NCI-H2081 treated with DMSO at 0.1 percent for 48 hours (cell line): Measurements from ENCODE around the gene MSI2.

Experiments
- DNase-seq: peaks from one replicate; lab custom pipeline; 2025; lab: John Stamatoyannopoulos, UW

MSI2 gene

GRCh38 chr17:57524839-57525568 is 268.7 kb downstream of the MSI2 start:
- no peak for DNase-seq

DNA sequence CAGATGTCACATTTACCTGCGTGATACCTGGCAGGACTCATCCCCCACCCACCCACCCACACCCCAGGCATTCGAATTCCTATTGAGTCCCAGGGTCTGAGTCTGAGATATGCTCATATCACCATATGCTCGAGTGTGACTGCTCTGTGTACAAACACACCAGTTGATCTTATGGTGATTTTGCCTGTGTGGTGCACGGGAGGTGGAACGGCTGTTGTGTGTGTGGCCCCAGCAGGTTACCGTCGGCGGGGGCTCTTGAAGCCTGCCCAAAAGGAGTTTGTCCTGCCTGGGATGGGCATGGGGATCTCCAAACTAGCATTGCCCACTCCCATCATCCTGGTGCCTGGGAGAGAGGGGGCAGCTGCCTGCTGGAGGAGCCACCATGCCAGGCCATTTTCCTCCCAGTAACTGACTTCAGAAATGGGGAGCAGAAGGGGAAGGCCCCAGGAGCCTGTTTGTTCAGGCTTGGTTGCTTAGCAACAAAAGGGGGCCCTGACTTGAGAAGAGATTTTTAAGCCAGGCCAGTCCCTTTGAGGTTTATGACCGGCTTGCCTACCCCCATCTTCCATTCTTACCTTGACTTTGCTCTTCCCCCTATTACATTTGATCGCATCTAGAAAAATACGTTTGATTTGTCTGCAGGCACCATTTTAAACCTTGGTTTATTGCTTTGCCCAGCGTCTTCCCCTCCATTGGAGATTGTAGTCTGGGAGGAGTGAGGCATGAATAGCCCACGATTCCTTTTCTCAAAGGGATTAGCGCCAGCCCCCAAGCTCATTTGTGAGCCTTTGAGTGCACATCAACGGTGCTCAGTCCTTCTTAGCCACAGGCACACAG is 271.1 kb downstream of the MSI2 start:
- no peak for DNase-seq

DNA sequence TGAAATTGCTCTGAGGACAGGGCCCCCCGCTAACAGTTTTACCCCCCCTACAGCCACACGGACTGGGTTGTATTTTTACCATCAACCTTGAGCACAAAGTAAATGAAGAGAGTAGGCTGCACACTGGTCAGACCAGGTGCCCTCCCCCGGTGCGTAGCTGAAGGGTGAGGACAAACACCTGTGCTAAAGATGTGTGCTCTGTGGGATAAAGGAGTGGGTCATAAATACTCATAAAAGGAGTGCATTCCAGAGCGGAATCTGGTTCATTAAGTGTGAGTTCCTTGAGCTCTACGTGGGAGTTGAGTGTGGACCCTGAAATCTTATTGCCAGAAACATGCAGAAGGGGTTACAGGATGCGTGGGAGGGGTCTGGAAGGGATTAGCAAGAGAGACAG is 271.7 kb downstream of the MSI2 start:
- DNase-seq: no peak

- no peak for DNase-seq
Observed at GRCh38 chr17:57530026-57530425, 273.7 kb downstream of the MSI2 start.

DNA sequence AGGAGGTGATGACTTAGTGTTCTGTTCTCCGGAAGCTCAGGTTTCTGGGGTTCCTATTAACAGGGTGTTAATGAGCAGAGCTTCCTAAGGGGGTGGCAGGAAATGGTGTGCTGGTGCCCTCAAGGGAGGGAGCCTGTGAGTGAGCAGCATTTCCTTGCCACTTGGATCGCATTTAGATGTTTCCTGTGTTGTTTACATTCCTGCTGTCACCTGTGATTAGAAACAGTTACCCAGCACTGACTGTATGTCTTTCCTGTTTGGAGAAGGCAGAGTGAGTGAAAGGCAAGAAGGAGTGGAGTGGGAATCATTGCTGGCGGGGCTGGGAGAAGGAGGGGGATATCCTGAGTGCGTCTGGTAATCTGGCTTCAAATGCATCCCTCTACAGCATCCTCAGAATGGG is 274.2 kb downstream of the MSI2 start:
- DNase-seq: no peak

GRCh38 chr17:57531078-57531477 is 274.8 kb downstream of the MSI2 start:
- DNase-seq: no peak

DNA sequence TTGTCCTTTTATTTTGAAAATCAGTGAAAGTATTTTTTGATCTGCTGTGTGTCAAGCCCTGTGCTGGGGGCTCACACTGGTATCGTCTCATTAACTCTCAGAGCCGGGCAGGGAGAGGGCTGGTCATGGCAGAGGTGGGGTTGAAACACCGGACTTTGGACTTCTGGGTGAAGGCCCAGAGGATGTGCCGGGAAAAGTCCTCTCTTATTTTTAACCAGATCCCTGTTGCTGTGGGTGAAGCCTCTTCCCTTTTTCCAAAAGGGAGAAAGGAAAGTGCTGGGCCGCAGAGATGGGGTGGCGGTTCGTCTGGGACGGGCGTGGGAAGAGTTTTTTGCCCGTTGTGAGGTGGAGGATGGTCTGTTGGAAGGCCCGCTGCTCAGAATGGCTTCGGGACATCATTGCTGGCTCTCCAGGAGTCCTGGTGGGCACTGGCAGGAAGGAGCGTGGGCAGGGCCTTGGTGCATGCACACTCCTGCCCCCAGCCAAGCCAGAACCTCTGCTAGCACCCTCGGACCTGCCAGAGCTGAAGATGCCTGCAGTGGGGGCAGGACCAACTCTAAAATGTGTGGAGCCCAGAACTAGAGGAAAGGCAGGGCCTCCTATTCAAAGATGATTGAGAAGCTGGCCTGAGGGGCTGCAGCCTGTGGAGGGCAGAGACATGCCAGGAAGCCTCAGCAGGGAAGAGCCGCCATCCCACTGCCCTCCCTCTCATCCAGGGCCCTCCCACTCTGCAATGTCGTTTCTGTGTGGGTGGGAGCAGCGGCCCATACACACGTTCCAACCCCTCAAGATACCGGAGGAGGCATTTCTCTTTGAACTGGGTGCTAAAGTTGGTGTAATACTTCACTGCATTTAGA is 275.6 kb downstream of the MSI2 start:
- no peak for DNase-seq

- DNase-seq: no peak
Observed at GRCh38 chr17:57532556-57532955, 276.2 kb downstream of the MSI2 start.

DNA sequence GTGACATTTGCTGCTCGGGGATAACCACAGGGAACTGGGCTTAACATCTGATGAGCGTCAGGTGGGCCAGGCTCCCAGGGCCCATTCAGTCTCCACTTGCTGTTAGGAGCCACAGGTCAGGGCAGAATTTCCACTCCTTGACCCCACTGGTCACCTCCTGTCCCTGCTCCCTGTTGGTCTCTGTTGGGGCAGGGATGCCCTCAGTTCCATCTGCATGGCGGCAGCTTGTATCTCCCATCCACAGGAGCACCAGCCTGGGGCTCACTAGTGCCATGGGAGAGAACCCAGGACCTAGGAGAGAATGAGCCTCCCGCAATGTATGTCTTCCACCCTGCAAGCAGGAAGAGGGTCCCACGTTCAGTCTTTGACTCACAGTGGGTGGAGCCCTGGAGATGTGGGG is 276.6 kb downstream of the MSI2 start:
- no peak for DNase-seq

DNA sequence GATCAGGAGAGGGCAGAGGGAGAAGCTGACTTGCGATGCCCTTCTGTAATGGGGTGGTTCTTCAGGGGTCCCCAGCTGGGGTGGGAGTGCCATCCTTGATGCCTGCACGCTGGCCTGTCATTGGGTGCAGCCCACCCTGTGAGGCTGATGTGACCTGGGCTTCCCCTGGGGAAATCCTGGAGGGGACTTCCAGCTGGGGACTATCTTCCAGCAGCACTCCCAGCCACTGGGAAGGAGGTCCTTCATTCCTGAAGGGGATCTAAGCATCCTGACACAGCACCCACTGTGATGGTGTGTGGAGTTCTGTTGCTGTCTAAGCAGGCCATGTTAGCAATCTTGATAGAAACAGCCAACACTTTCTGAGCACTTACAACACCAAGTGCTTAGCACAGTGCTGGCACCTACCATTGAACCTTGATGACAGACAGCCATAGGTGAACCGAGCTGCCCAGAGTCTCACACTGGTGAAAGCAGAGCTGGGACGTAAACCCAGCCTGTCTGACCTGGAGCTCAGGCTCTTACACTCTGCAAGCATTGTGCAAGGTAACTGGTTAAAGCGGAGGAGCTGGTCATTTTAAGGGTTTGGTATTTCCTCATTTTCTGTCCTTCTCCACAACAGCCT is 277.5 kb downstream of the MSI2 start:
- no peak for DNase-seq

GRCh38 chr17:57534863-57535248 is 278.5 kb downstream of the MSI2 start:
- no peak for DNase-seq

DNA sequence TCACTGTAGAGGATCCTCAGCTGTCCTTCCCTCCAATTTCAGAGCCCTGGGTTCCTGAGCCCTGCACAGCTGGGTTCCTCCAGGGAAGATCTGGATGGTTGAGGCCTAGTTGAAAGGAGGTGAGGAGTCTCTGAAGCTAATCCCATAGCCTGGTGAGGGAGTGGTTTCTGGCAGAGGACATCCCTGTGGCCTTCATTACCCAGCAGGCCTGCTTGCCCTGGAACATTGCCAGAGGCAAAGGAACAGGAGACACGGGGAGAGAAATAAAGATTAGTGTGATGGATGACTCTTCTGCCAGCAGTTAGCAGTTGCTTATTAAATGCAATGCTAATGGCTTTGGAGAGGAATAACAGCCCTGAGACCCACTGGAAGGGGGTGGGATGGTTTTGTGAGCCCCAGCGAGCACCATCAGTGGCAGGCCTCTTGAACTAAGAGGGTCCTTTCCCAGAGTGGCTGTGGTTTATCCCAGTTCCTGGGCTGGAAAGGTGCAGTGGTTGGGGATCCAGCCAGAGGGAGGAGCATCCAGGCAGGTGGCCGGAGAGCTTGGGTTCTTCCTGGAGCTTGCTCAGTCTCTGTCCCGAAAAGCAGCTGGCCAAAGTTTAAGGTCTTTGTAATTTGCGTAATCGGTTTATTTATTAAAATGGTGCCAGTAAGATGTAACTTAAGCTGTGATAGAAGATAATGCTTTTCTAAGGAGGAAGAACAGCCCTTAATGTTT is 279.1 kb downstream of the MSI2 start:
- peak; percentile 70 for DNase-seq

DNA sequence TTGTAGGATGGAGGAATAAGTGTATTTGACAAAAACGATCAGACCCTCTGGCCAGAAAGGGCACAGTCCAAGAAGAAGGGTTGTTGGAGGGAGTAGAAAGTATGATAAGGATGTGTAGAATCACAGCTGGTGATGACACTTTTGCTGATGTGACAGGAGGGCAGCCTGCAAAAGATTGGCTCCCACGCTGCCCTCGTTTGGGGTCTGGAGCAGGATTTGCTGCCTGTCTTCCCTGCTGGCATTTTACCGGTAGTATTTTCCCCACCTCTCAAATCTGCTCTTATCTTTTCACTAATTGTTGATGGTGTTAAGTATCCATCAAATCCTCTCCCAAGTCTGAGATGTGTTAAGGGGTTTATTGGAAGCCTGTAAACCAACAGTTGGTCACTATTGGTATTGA is 280.0 kb downstream of the MSI2 start:
- no peak for DNase-seq

GRCh38 chr17:57536789-57537523 is 280.6 kb downstream of the MSI2 start:
- DNase-seq: no peak

DNA sequence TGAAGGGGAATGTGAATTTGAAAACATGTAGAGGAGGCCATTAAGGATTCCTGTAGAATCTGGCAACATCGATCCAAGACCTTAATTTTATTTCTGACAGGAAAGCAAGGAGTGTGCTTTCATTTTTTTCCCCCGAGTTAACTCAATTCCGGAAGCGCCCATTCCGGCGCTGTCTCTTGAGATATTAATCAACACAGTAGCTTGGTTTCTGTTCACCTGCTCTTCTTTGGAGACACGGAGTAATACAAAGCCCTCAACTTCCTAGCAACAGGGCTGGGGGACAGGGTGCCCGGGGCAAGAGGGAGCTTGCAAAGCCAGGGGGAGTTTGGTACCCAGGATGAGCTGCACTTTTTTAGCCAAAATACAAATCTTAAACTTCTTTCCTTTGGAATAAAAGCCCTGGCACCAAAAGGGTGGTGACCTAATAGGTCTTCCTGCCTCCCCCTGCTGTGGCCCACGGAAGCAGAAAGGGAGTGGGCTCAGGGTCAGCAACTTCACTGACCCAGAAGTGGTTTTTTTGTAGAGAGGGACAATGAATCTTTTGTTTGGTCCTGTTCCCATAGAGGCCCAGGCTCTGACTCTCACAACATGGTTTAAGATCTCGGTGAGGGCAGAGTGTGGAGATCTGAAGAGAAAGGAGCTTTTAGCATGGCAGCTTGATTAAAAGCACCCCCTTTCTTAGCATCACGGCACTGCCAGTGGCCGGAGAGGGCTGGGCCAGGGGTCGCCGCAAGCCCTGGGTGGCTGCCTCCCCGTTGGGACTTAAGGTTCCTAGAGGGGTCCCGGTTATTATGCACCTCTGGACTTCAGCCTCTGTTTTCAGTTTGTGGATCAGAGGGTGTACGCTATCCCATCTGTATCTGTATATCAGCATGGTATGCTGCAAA is 281.4 kb downstream of the MSI2 start:
- DNase-seq: no peak

DNA sequence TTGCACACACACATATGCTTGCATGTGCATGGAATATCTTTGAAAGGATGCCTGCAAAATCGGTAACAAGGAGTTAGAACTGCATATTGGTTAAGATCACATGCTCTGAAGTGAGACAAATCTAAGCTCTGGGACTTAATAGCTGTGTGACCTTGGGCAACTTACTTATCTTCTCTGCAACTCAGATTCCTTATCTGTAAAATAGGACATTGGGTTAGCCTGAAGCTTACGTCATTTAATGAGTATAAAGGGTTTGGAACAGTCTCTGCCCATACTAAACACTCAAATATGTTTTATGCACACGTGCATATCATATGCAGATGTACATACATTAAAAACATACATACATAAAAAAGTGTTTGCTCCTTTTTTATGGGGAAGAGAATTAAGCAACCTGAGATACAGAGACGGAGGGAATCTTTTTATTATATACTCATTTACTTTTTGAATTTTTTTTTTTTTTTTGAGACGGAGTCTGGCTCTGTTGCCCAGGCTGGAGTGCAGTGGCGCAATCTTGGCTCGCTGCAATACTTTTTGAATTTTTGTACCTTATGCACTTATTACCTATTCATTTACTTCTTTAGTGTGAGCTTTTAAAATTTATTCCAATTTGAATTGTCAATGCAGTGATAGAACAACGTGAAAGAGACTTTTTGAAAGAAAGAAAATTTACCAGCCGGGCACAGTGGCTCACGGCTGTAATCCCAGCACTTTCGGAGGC is 282.6 kb downstream of the MSI2 start:
- DNase-seq: no peak

DNA sequence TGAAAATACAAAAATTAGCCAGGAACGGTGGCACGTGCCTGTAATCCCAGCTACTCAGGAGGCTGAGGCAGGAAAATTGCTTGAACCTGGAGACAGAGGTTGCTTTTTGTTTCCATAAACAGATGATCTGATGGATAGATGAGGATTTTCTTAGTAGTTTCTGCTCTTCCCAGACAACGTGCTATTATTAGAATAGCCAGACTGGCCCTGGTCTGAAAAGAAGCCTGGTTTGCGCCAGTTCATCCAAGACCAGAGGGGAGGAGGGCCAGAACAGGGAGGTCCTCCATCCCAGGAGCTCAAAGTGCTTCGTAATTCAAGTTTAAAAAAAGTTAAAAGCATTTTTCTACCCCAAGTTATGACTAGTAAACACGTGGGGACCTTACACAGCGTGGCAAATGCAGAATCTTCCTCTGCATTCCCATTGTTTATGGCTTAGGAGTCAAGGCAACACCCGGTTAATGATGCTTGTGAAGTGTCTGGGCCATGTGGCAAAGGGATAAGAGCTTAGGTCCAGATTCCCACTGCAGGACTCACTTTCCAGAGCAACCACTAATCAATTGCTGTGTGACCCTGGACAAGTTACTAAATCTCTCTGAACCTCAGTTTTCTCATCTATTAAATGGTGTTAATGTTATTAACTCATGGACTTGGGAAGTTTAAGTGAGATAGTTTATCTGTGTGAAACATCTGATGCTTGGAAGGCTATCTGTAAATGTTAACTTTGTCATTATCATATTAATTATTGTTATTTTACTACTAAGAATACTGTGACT is 283.4 kb downstream of the MSI2 start:
- DNase-seq: no peak

- DNase-seq: no peak
Observed at GRCh38 chr17:57540596-57540995, 284.3 kb downstream of the MSI2 start.
